Measurements from ENCODE around the gene PHTF1.
"Not testable (repeated sequence)": the region's sequence is repeated elsewhere in the genome, so short reads cannot be mapped to it uniquely, and the experiment has no call there.

Gene PHTF1

DNA sequence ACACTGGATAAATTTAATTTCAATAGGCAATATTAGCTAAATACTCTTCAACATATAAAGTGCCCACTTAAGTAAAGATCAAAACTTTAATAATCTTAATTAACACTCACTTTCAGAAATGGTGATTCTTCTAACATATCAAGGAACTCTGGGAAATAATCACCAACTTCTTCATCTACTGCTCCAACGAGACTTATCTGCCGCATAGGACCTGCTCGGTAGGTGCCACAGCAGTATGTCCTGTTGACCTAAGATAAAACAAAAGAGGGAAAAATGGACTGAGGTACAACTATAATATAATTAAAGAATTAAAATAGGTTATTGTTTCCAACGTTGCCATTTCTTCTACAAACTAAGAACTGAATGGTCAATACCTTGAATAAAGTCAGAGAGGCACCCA lies 18.3 kb upstream of the PHTF1 start:
- DNase-seq (ENCODE audit: low read depth) = no peak

DNA sequence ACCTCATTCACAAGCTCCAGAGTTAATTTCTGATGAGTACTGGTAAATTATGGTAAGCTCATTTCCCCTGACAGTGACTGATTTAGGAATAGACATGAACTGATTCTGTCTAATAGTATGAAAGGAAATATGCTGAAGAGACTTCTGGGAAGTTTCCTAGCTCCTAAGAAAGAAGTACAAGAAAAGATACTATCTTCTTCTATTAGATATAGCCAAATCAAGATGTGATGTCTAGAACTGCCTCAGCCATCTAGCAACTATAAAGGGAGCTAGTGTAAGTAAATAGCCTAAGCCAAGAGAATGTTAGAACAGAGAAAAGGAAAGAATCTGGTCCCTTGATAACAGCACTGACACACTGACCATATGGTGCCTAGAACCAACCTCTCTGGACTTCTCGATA lies 10.7 kb upstream of the PHTF1 start:
- DNase-seq (ENCODE audit: low read depth) = no peak

DNA sequence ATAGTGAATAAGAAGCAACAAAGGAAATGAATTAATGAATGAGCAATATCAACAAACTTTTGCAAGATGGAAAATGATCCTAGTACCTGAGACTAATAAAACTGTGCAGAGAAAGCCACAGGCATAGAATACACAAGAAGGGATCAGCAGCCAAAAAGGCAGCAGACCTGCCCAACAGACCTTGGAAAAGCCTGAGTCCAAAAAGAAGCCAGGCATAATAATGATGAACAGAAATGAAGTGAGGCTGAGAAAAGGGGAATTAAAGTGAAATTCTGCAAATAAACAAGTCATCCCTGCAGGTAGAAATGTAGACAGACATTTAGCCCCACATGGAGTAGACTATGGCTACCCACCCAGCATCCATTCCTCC lies 10.3 kb upstream of the PHTF1 start:
- DNase-seq (ENCODE audit: low read depth) = no peak

DNA sequence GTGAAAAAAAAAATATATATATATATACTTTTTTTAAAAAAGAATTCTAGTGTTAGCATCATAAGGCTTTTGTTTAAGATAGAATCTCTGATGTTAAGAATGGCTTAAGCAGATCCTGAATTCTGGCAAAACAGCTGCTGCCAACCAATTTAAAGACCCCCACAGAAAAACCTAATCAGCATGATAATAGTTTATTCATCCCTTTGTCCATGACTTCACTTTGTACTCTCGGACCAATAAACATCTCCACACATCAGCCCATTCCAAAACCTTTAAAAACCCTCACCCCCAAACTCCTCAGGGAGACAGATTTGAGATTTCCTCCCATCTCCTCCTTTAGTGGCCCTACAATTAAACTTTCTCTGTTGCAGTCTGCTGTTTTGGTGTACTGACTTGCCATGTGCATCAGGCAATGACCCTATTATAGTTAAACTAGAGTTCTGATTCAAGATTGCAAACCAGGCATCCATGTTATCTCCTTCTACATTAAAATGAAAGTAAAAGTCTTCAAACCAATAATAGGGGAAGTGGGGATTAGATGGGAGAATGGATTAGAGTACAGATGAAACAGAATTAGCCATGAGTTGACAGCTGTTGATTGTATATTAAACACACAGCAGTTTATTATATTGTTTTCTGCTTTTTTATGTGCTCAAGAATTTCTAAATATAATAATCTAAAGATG lies 9.8 kb upstream of the PHTF1 start:
- DNase-seq (ENCODE audit: low read depth) = no peak

DNA sequence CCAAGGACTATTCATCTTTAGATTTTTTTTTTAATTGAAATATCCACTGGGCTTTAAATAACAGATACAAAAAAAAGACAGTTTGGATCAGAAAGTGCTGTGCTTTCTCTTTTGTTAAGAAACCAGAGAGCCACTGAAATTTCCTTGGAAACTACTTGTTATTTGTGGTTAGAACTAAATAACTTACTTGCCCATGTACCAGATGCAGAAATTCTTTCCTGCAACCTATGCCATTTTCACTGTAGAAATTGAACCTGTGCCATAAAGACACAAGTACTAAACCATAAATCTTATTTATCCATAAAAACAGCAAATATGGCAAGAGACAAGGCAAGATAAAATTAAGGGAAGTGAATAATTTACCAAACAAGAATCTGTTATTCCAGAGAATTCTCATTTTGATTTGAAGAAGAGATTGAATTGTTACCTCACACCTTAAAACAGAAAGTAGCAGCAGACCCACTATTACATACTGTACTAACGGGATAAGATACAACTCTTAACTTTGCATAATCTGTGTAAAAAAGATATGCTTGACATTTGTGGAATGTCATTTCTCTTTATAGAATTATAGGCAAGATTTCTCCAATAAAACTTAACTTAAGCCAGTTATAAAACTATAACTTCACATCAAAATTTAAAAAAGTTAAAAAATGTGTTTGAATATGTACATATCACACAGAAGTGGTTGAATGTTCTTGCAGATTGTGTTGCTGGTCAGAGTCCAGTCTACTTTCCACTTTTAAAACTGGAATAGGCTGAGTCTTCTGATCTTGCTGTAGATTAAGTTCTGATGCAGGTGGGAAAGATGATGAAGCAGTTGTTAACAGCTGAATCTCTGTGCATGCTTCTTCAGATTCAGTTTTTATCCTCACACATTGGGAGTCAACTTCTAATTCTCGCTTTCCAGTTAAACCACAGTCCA lies 6.3 kb upstream of the PHTF1 start:
- DNase-seq (ENCODE audit: low read depth) = no peak

DNA sequence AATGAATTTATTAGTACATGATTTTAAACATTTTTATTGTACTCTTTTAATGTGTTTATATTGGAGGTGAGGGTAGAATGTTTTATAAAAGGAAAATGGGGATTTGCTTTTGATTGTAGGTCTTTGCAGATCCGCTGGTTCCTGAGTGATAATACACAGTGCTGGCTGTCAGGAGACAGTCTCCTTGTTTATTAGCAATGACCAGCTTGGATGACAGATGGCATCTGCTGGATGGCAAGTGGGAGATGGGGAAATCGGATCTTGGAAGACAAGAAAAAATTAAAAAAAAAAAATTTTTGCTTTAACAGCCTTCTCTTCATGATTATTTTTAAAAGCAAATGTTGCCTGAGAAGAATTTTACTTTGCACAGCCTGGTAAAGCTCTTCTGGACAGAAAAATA lies 4.4 kb upstream of the PHTF1 start:
- DNase-seq (ENCODE audit: low read depth) = no peak

DNA sequence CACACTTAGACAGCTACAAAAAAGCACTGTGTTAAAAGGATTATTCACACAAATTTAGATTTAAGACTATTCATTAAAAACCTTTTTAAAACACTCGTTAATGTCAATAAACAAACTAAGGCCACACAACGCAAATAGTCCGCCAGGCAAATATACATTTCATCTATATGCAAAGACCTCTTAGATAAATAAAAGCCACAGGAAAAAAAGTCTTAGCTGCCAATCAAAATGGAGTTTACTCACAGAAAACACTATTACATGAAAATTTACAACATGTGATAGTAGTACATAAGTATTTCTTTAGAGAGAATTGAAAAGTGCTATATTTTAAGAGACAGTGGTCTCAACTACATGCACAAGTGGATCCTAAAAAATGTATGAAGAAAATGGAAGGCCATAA lies 2.7 kb upstream of the PHTF1 start:
- no peak for DNase-seq (ENCODE audit: low read depth)

DNA sequence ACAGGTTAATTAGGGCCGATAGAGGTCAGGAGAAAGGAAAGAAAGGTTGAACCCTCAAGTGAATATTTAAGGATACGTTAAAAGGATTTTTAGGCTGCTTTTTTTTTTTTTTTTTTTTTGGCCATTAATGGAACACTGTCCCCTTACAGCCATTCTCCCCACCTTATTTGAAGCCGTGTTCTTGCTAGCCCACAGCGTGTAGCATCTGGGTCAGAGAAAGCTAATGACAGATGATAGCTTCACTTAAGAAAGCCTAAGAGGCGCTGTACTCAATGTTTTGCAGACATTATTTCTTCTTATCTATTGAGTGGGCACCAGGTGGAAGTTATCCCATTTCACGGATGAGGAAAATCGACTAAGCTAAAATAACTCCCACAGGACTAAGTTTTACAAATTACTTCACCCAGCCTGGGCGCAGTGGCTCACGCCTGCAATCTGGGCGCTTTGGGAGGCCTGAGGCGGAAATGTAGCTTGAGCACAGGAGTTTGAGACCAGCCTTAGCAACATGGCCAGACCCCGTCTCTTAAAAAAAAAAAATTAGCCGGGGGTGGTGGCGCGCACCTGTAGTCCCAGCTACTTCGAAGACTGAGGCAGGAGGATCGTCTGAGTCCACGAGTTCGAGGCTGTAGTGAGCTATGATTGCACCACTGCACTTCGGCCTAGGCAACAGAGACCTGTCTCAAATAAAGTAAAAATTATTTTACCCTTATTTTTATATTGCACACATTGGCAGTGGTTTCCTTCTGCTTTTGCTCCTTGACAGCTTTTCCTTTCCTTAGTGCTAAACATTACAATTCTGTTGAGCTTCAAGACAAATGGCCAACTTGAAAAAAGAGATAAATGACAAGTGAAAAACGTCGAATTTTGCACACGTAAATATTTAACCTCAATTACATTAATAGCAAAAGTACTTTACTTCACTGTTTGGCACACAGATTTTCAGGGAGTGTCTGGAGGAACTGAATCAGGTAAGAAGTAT lies 1.1 kb upstream of the PHTF1 start:
- DNase-seq (ENCODE audit: low read depth) = no peak

DNA sequence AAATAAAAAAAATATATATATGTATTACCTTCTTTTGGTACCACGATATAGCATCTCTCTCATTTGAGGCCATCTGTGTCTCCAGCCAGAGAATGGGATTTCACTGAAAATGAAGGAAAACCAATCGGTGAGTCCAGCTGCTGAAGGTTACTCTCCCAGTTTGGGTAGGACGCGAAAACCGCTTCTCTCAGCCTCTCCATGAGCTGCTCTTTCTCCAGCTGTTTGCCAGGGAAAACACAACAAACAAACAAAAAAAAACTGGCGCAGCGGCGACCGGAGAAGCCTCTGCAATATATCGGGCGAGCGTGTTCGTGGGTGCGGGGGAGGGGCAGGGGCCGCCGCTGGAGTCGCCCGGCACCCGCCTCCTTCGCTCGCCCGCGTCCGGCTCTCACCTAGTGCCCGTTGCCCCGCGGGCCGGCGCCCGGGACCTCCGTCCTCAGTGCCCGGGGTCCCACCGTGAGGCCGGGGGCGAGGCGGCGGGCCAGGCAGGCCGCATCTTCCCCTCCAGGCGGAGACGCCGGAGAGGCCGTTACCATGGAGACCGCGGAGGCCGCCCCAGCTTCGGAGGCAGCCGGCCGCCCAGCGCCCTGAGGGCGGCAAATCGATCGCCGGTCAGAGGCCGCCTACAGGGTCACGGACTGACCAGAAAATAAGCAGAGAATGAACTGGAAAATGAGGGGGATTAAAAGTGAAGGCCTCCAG lies 504 bp downstream of the PHTF1 start:
- DNase-seq (ENCODE audit: low read depth) = peak; percentile 41

DNA sequence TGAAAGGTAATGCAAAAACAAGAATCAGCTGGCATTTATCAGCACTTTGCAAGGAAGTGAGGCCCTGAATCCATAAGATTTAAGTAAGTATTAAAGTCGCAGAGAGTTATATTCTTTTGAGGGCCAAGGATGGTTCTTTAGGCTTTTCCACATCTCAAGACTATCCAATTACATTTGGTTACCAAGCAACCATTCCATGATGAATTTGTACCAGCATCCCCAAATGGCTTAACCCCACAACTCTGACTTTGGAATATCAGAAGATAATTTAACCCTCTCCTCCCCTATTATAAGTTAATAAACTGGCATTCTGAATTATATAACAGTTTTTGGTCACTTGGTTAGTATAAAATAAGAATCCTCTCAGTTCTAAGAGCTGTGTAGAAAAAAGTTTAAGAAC lies 2.8 kb downstream of the PHTF1 start:
- no peak for DNase-seq (ENCODE audit: low read depth)

DNA sequence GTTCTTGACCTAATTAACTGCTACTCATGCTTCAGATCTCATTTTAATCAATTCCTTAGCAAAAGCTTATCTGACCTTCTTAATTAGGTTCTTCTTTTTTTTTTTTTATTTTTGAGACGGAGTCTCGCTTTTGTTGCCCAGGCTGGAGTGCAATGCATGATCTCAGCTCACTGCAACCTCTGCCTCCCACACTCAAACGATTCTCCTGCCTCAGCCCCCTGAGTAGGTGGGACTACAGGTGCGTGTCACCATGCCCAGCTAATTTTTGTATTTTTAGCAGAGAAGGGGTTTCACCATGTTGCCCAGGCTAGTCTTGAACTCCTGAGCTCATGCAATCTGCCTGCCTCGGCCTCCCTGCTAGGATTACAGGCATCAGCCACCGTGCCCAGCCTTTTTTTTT lies 6.0 kb downstream of the PHTF1 start:
- not testable (repeated sequence) for DNase-seq (ENCODE audit: low read depth)

DNA sequence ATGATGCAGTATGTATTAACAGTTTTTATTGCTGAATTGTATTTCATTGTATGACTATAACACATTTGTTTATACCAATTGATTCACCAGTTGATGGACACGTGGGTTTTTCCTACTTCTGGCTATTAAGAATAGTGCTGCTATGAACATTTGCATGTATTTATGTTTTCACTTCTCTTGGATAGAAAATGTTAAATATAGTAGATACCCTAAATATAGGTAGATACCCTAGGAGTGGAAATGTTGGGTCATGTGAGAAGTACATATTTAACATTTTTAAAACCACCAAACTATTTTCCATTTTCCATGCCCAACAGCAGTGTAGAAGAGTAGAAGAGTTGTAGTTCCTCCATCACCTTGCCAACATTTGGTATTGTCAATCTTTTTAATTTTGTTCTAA lies 7.8 kb downstream of the PHTF1 start:
- no peak for DNase-seq (ENCODE audit: low read depth)

DNA sequence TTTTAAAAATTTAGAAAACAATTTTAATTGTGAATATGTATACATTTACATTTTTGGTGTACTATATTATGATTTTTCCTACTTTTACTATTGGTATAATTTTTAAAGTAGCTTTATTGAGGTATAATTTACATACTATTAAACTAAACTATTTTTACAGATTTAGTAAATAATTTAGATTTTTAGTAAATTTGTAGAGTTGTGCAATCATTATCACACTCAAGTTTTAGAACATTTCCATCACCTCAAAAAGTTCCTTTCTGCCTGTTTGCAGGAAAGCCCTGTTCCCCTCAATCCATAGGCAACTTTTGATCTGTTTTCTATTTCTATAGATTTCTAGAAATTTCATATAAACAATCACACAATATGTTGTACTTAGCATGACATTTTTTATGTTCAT lies 8.2 kb downstream of the PHTF1 start:
- DNase-seq (ENCODE audit: low read depth) = no peak

DNA sequence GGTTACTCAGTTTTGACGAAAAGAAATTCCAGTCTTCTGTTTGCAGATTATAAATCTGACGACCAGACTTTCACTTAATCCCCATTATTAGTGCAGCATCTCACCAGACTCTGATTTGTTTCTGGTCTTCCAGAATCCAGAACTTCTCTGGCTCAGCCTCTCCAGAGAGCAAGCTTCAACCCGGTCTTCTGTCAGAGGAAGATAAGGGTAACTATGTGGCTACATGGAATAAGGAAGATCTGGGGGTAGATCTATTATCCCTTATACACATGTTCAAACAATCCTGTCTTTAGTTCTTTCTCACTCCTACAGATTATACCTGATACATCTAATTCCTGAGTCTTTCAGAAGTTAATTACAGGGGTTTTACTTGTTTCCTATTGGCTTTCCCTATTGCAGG lies 9.9 kb downstream of the PHTF1 start:
- no peak for DNase-seq (ENCODE audit: low read depth)

DNA sequence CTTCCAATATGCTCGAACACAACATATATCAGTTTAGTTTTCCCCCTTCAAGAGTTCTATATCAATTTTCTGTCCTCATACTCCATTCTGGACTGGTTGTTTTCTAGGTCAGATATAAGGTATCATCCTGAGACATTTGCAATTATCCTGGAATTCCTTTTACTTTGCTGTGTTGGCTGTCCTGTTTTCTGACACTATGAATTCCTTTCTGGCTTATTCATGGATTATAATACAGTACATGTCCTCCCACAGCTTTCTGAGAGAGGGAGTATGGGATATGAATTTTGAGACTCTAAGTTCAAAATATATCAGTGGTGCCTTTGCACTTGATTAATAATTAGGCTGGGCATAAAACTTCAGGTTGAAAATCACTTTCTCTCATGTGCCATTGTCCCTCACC lies 11.9 kb downstream of the PHTF1 start:
- DNase-seq (ENCODE audit: low read depth) = no peak

DNA sequence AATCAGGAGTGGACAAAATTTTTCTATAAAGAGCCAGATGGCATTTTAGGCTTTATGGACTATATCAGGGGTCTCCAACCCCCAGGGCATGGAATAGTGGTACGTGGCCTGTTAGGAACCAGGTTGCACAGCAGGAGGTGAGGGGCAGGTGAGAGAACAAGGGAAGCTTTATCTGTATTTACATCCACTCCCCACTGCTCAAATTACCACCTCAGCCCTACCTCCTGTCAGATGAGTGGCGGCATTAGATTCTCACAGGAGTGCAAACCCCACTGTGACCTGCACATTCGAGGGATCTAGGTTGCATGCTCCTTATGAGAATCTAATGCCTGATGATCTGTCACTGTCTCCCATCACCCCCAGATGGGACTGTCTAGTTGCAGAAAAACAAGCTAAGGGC lies 13.9 kb downstream of the PHTF1 start:
- DNase-seq (ENCODE audit: low read depth) = no peak

DNA sequence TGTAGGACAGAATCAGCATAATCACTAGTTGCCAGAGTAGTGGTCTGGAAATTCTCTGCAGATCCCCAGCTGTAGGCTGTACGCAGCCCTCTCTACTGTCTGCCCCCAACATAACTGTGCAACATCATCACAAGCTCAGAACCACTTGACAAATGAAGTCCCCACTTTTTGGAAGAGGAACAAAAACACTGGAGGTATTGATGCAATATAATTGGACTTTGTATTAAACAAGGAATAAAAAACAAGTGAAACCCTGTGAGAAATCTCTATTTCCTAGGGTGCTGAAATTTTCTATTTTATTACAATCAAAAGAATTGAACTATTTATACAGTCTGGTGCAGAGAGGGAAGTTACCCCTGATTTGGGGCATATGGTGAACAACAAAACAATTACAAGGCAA lies 15.2 kb downstream of the PHTF1 start:
- no peak for DNase-seq (ENCODE audit: low read depth)

DNA sequence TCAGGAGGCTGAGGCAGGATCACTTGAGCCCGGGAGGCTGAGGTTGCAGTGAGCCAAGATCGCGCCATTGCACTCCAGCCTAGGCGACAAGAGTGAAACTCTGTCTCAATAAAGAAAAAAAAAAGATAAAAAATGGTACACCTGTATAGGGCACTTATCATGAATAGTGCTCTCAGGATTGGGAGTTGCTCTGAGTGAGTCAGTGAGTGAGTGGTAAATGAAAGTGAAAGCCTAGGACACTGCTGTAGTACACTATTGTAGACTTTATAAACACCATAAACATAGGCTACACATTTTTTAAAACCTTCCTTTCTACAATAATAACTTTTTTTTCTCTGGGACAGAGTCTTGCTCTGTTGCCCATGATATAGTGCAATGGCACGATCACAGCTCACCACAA lies 16.8 kb downstream of the PHTF1 start:
- DNase-seq (ENCODE audit: low read depth) = no peak

DNA sequence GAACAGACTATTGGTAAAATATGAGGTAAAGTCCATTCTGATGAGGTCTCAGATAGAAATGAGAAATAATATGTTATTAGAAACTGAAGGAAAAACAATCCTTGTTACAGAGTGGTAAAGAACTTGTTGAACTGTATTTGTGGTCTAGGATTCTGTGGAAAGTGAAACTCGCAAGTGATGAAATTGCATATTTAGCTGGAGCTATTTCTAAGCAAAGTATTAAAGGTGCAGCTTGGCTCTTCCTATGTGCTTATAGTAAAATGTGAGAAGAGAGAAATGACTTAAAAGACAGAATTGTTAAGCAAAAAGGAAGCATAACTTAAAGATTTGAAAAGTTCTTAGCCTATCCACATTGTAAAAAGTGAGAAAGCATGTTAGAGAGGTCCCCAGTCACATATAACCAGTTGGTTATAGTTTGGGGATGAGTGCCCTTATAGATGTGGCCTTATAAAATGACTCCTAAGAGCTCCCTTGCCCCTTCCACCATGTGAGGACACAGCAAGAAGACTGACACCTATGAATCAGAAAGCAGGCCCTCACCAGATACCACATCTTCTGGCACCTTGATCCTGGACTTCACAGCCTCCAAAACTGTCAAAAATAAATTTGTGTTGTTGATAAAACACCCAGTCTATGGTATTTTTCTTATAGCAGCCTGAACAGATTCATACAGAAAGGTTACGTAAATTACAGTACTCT lies 24.8 kb downstream of the PHTF1 start:
- no peak for DNase-seq (ENCODE audit: low read depth)

DNA sequence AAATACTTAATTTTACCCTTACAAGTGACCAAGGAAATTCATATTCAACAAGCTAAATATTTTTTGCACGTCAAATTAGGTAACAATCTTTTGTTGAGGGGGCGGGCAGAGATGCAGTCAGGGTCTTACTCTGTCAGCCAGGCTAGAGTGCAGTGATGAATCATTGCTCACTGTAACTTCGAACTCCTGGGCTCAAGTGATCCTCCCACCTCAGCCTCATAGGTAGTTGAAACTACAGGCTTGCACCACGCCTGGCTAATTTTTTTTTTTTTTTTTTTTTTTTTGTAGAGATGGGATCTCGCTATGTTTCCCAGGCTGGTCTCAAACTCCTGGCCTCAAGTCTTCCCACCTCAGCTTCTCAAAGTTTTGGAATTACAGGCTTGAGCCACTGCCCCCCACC lies 26.5 kb downstream of the PHTF1 start:
- no peak for DNase-seq (ENCODE audit: low read depth)

DNA sequence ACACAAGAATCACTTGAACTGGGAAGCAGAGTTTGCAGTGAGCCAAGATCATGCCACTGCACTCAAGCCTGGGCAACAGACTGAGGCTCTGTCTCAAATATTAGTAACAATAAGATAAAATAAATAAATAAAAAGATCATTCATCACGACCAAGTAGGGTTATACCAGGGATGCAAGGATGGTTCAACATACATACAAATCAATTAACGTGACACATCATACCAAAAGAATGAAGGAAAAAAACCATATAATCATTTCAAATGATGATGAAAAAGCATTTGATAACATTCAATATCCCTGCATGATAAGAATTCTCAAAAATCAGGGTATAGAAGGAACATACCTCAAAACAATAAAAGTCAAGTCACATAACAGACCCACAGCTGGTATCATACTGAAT lies 38.3 kb downstream of the PHTF1 start:
- no peak for DNase-seq (ENCODE audit: low read depth)
